Measurements from ENCODE around the gene ZNF507.

The ZNF507 gene

DNA sequence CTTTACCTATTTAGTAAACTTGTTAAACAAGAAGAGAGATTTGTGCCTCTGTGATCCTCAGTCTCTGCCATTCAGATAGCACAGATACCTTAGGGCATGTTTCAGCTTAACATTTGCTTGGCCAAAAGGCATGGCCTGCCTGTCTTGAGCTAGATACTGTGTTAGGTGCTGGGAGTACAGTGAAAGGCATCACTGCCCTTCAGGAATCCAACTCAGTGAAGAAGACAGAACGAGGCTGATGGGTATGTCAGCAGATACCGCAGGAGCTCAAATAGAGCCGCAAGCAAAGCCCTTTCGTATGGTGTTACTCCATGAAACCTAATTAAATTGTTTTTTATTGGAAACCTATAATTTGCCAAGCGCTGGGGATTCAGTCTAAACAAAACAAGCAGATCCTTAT is 12.9 kb downstream of the ZNF507 start:
- 98% methylated on average over 5 of the region's 5 CpGs for WGBS (ENCODE audit: insufficient coverage)
- Histone ChIP-seq H3K4me1 (ENCODE audit: control extremely low read depth in 1 of 4, control insufficient read depth in 4 of 4, insufficient read depth in 4 of 4, low read length in 3 of 4) (no peaks in the 10 kb centered on the region), H3K36me3 (ENCODE audit: control insufficient read depth in 4 of 4, insufficient read depth in 4 of 4, low read length in 3 of 4) (peaks cover 20 to 87% (median 63%) of the 10 kb centered on the region in 4 experiments), H3K9me3 (ENCODE audit: control extremely low read depth in 1 of 5, control insufficient read depth in 4 of 5, insufficient read depth in 2 of 5, low read depth in 1 of 5, low read length in 4 of 5) (peaks cover 0 to 2% (median 0%) of the 10 kb centered on the region in 5 experiments), H3K27me3 (replicated peaks in 2 of 5; ENCODE audit: control insufficient read depth in 4 of 5, insufficient read depth in 5 of 5, low read length in 4 of 5) (no peaks in the 10 kb centered on the region), H3K27ac (ENCODE audit: insufficient read depth in 1 of 2, low read depth in 1 of 2, low read length in 2 of 2, poor library complexity in 1 of 2, severe bottlenecking in 2 of 2) (no peak overlapping the region), H3K4me3 (ENCODE audit: control insufficient read depth in 1 of 7, extremely low read depth in 1 of 7, insufficient read depth in 4 of 7, low read depth in 2 of 7, low read length in 6 of 7) (no peak overlapping the region)
- DNase-seq, result no peak
- ChIA-PET CTCF (interaction anchor here (0.7 to 3.8 kb wide), 3 partner anchors 19 to 46 kb away, joined by 3 to 16 read pairs (median 3); no protein-coding TSS in a partner anchor), POLR2A (interaction anchor here (0.6 kb wide), 2 partner anchors 23 to 48 kb away, joined by 3 to 4 read pairs; no protein-coding TSS in a partner anchor)

DNA sequence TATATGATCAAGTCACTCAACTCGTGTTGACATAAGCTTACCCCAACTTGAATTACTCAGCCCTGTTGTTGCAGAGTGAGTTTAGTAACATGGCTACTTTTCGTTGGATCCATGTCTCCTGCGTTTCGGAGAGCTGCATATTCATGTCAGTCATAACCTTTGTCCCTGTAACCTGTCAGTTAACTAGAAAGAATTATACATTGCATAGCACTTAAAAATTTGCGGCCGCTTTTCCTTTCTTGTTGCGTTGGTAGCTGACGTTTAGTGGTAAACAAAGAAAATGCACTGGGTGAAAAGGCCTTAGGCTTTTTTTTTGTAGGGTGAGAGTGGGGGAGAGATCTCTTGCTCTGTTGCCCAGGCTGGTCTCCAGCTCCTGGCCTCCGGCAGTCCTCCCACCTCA is 14.2 kb downstream of the ZNF507 start:
- Histone ChIP-seq H3K4me3 (ENCODE audit: control insufficient read depth in 1 of 7, extremely low read depth in 1 of 7, insufficient read depth in 4 of 7, low read depth in 2 of 7, low read length in 6 of 7) (no peak overlapping the region), H3K36me3 (ENCODE audit: control insufficient read depth in 4 of 4, insufficient read depth in 4 of 4, low read length in 3 of 4) (peaks cover 17 to 83% (median 60%) of the 10 kb centered on the region in 4 experiments), H3K27me3 (replicated peaks in 2 of 5; ENCODE audit: control insufficient read depth in 4 of 5, insufficient read depth in 5 of 5, low read length in 4 of 5) (no peaks in the 10 kb centered on the region), H3K9me3 (ENCODE audit: control extremely low read depth in 1 of 5, control insufficient read depth in 4 of 5, insufficient read depth in 2 of 5, low read depth in 1 of 5, low read length in 4 of 5) (no peaks in the 10 kb centered on the region), H3K4me1 (ENCODE audit: control extremely low read depth in 1 of 4, control insufficient read depth in 4 of 4, insufficient read depth in 4 of 4, low read length in 3 of 4) (no peaks in the 10 kb centered on the region), H3K27ac (ENCODE audit: insufficient read depth in 1 of 2, low read depth in 1 of 2, low read length in 2 of 2, poor library complexity in 1 of 2, severe bottlenecking in 2 of 2) (no peak overlapping the region)
- ChIA-PET CTCF (interaction anchor here (1.5 to 3.8 kb wide), 2 partner anchors 20 to 45 kb away, joined by 3 to 16 read pairs; no protein-coding TSS in a partner anchor), POLR2A (no interaction called here)
- DNase-seq, result no peak
- 94% methylated on average over 4 of the region's 9 CpGs for WGBS (ENCODE audit: insufficient coverage)

DNA sequence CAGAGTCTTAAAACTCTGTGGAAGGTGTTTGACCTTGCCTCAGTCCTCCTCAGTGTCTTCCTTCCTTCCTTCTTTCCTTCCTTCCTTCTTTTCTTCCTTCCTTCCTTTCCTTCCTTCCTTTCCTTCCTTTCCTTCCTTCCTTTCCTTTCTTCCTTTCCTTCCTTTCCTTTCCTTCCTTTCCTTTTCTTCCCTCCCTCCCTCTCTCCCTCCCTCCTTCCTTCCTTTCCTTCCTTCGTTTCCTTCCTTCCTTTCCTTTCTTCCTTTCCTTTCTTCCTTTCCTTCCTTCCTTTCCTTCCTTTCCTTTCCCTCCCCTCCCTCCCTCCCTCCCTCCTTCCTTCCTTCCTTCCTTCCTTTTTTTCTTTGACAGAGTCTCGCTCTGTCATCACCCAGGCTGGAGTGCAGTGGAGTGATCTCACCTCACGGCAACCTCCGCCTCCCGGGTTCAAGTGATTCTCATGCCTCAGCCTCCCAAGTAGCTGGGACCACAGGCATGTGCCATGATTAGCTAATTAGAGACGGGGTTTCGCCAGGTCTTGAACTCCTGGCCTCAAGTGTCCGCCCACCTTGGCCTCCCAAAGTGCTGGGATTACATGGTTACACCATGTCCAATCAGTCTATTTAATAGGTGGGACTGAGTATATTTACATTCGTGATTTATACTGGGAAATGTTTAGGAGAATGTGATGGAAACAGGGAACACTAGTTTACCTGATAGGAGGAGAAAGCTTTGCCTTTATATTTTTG is 16.3 kb downstream of the ZNF507 start:
- CTCF ChIA-PET, result interaction anchor here (1.6 kb wide), 1 partner anchor 22 kb away, joined by 5 read pairs; no protein-coding TSS in a partner anchor
- no peaks in the 10 kb centered on the region for H3K9me3 ChIP-seq (ENCODE audit: control extremely low read depth in 1 of 5, control insufficient read depth in 4 of 5, insufficient read depth in 2 of 5, low read depth in 1 of 5, low read length in 4 of 5)
- H3K27ac ChIP-seq (ENCODE audit: insufficient read depth in 1 of 2, low read depth in 1 of 2, low read length in 2 of 2, poor library complexity in 1 of 2, severe bottlenecking in 2 of 2), result no peak overlapping the region
- H3K27me3 ChIP-seq (replicated peaks in 2 of 5; ENCODE audit: control insufficient read depth in 4 of 5, insufficient read depth in 5 of 5, low read length in 4 of 5), result no peaks in the 10 kb centered on the region
- POLR2A ChIA-PET, result no interaction called here
- peaks cover 18 to 77% (median 54%) of the 10 kb centered on the region in 4 experiments for H3K36me3 ChIP-seq (ENCODE audit: control insufficient read depth in 4 of 4, insufficient read depth in 4 of 4, low read length in 3 of 4)
- no peak overlapping the region for H3K4me3 ChIP-seq (ENCODE audit: control insufficient read depth in 1 of 7, extremely low read depth in 1 of 7, insufficient read depth in 4 of 7, low read depth in 2 of 7, low read length in 6 of 7)
- WGBS (ENCODE audit: insufficient coverage), result 98% methylated on average over 8 of the region's 9 CpGs
- H3K4me1 ChIP-seq (ENCODE audit: control extremely low read depth in 1 of 4, control insufficient read depth in 4 of 4, insufficient read depth in 4 of 4, low read length in 3 of 4), result no peaks in the 10 kb centered on the region
- DNase-seq, result no peak

DNA sequence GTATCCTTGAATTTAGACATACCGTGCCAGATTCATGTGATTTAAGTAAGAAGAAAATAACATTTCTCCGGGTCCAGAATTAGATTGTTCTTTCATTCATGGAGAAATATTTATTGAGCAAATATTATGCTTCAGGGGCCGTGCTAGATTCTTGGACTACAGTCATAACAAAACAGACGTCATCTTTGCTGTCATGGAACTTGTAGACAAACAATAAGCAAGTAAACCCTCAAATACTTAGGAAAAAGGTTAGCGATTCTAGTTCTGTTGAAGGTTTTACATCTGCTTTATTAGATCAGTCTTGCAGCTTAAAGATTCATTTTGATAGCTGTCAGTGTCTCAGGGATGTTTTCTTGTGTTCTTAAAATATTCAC is 16.9 kb downstream of the ZNF507 start:
- no peak for DNase-seq
- ChIA-PET CTCF (interaction anchor here (1.6 kb wide), 1 partner anchor 23 kb away, joined by 5 read pairs; no protein-coding TSS in a partner anchor), POLR2A (no interaction called here)
- Histone ChIP-seq H3K4me1 (ENCODE audit: control extremely low read depth in 1 of 4, control insufficient read depth in 4 of 4, insufficient read depth in 4 of 4, low read length in 3 of 4) (no peaks in the 10 kb centered on the region), H3K9me3 (ENCODE audit: control extremely low read depth in 1 of 5, control insufficient read depth in 4 of 5, insufficient read depth in 2 of 5, low read depth in 1 of 5, low read length in 4 of 5) (no peaks in the 10 kb centered on the region), H3K27me3 (replicated peaks in 2 of 5; ENCODE audit: control insufficient read depth in 4 of 5, insufficient read depth in 5 of 5, low read length in 4 of 5) (no peaks in the 10 kb centered on the region), H3K27ac (ENCODE audit: insufficient read depth in 1 of 2, low read depth in 1 of 2, low read length in 2 of 2, poor library complexity in 1 of 2, severe bottlenecking in 2 of 2) (no peak overlapping the region), H3K36me3 (ENCODE audit: control insufficient read depth in 4 of 4, insufficient read depth in 4 of 4, low read length in 3 of 4) (peaks cover 16 to 78% (median 54%) of the 10 kb centered on the region in 4 experiments), H3K4me3 (ENCODE audit: control insufficient read depth in 1 of 7, extremely low read depth in 1 of 7, insufficient read depth in 4 of 7, low read depth in 2 of 7, low read length in 6 of 7) (no peak overlapping the region)
- WGBS (ENCODE audit: insufficient coverage), result 90% methylated on average over 3 of the region's 5 CpGs

DNA sequence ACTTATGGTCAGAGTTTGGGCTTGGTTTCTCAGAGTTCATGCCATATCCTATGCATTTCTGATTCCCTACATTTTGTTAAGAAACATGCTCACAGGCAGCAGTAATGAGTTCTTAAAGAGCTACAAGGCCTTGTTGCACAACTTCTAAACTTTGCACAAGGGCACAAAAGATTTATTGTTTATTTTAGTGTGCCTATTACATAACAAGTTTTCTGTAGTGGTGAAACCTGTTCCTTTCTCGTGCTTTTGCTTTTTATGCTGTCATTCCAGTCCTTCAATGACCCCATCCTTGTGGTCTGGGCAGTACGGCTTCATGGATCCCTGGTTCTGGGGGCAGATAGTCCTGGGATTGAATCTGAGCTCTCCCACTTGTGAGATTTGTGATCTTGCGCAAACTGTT is 17.8 kb downstream of the ZNF507 start:
- no peaks in the 10 kb centered on the region for H3K27me3 ChIP-seq (replicated peaks in 2 of 5; ENCODE audit: control insufficient read depth in 4 of 5, insufficient read depth in 5 of 5, low read length in 4 of 5)
- CTCF ChIA-PET, result no interaction called here
- no peaks in the 10 kb centered on the region for H3K9me3 ChIP-seq (ENCODE audit: control extremely low read depth in 1 of 5, control insufficient read depth in 4 of 5, insufficient read depth in 2 of 5, low read depth in 1 of 5, low read length in 4 of 5)
- H3K27ac ChIP-seq (ENCODE audit: insufficient read depth in 1 of 2, low read depth in 1 of 2, low read length in 2 of 2, poor library complexity in 1 of 2, severe bottlenecking in 2 of 2), result no peak overlapping the region
- POLR2A ChIA-PET, result no interaction called here
- H3K36me3 ChIP-seq (ENCODE audit: control insufficient read depth in 4 of 4, insufficient read depth in 4 of 4, low read length in 3 of 4), result peaks cover 16 to 79% (median 51%) of the 10 kb centered on the region in 4 experiments
- no peak overlapping the region for H3K4me3 ChIP-seq (ENCODE audit: control insufficient read depth in 1 of 7, extremely low read depth in 1 of 7, insufficient read depth in 4 of 7, low read depth in 2 of 7, low read length in 6 of 7)
- H3K4me1 ChIP-seq (ENCODE audit: control extremely low read depth in 1 of 4, control insufficient read depth in 4 of 4, insufficient read depth in 4 of 4, low read length in 3 of 4), result no peaks in the 10 kb centered on the region
- 83% methylated on average over 1 of the region's 3 CpGs for WGBS (ENCODE audit: insufficient coverage)
- DNase-seq, result no peak

DNA sequence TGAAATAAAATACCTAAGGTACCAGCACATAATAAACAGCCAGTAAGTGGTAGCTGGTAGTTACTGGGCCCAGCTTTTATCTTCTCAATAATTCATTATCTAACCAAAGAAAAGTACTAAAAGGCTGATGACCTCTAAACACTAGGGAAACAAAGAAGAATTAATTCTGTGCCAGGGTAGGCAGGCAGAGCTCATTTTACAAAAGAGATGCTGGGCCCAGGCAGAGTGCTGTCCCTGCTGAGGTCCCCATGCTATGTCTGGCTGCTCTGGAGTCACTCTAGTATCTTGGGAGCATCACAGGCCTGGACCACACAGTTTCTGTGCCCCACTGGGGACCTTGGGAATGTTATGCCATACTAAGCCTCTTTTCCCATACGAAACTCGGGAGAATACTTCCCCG is 18.2 kb downstream of the ZNF507 start:
- Histone ChIP-seq H3K9me3 (ENCODE audit: control extremely low read depth in 1 of 5, control insufficient read depth in 4 of 5, insufficient read depth in 2 of 5, low read depth in 1 of 5, low read length in 4 of 5) (no peaks in the 10 kb centered on the region), H3K4me3 (ENCODE audit: control insufficient read depth in 1 of 7, extremely low read depth in 1 of 7, insufficient read depth in 4 of 7, low read depth in 2 of 7, low read length in 6 of 7) (no peak overlapping the region), H3K4me1 (ENCODE audit: control extremely low read depth in 1 of 4, control insufficient read depth in 4 of 4, insufficient read depth in 4 of 4, low read length in 3 of 4) (no peaks in the 10 kb centered on the region), H3K27ac (ENCODE audit: insufficient read depth in 1 of 2, low read depth in 1 of 2, low read length in 2 of 2, poor library complexity in 1 of 2, severe bottlenecking in 2 of 2) (no peak overlapping the region), H3K27me3 (replicated peaks in 2 of 5; ENCODE audit: control insufficient read depth in 4 of 5, insufficient read depth in 5 of 5, low read length in 4 of 5) (no peaks in the 10 kb centered on the region), H3K36me3 (ENCODE audit: control insufficient read depth in 4 of 4, insufficient read depth in 4 of 4, low read length in 3 of 4) (peaks cover 14 to 76% (median 48%) of the 10 kb centered on the region in 4 experiments)
- ChIA-PET CTCF (no interaction called here), POLR2A (no interaction called here)
- no peak for DNase-seq
- 100% methylated on average over 1 of the region's 3 CpGs for WGBS (ENCODE audit: insufficient coverage)

DNA sequence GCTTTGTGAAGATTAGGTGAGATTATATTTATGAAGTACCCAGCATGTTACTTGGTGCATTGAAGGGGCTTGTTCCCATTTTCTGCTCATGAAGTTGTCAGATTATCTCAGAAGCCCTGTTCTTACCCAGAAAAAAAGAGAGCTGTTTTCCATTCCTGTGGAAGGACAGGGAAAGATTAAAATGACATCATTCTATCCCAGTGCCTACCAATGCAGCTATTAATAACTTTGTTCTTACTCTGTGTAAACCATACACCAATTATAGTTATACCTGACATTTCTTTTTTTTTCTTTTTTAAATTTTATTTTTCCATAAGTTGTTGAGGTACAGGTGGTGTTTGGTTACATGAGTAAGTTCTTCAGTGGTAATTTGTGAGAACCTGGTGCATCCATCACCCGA is 18.6 kb downstream of the ZNF507 start:
- peaks cover 0 to 2% (median 0%) of the 10 kb centered on the region in 4 experiments for H3K4me1 ChIP-seq (ENCODE audit: control extremely low read depth in 1 of 4, control insufficient read depth in 4 of 4, insufficient read depth in 4 of 4, low read length in 3 of 4)
- DNase-seq, result no peak
- no peaks in the 10 kb centered on the region for H3K27me3 ChIP-seq (replicated peaks in 2 of 5; ENCODE audit: control insufficient read depth in 4 of 5, insufficient read depth in 5 of 5, low read length in 4 of 5)
- POLR2A ChIA-PET, result no interaction called here
- H3K4me3 ChIP-seq (ENCODE audit: control insufficient read depth in 1 of 7, extremely low read depth in 1 of 7, insufficient read depth in 4 of 7, low read depth in 2 of 7, low read length in 6 of 7), result no peak overlapping the region
- H3K9me3 ChIP-seq (ENCODE audit: control extremely low read depth in 1 of 5, control insufficient read depth in 4 of 5, insufficient read depth in 2 of 5, low read depth in 1 of 5, low read length in 4 of 5), result no peaks in the 10 kb centered on the region
- WGBS (ENCODE audit: insufficient coverage), result 100% methylated on average over 1 of the region's 1 CpG
- H3K36me3 ChIP-seq (ENCODE audit: control insufficient read depth in 4 of 4, insufficient read depth in 4 of 4, low read length in 3 of 4), result peaks cover 14 to 72% (median 48%) of the 10 kb centered on the region in 4 experiments
- no peak overlapping the region for H3K27ac ChIP-seq (ENCODE audit: insufficient read depth in 1 of 2, low read depth in 1 of 2, low read length in 2 of 2, poor library complexity in 1 of 2, severe bottlenecking in 2 of 2)
- CTCF ChIA-PET, result no interaction called here
